Subcutaneous abdominal adipose tissue (tissue), 5 donors: Measurements from ENCODE around the gene FNDC4.

Source experiments
- H3K27ac ChIP-seq: one replicate; pipeline ENCODE4 v1.7.0; 2013; ENCODE audit warnings: low read depth, mild to moderate bottlenecking, inconsistent platforms, low read length, moderate library complexity
- H3K27me3 ChIP-seq, 5 donors: one replicate each; pipeline ENCODE4 v1.7.0; 2013; ENCODE audit warnings: low read length in 5 of 5, inconsistent platforms in 1 of 5; ENCODE audit not compliant: control insufficient read depth in 5 of 5, insufficient read depth in 4 of 5
- H3K36me3 ChIP-seq, 5 donors: one replicate each; pipeline ENCODE4 v1.7.0; 2013; ENCODE audit warnings: low read length in 5 of 5; ENCODE audit not compliant: control insufficient read depth in 5 of 5, insufficient read depth in 5 of 5
- H3K4me1 ChIP-seq, 5 donors: one replicate each; pipeline ENCODE4 v1.7.0; 2013; ENCODE audit warnings: low read length in 5 of 5, mild to moderate bottlenecking in 3 of 5, moderate library complexity in 1 of 5; ENCODE audit not compliant: control insufficient read depth in 5 of 5, insufficient read depth in 5 of 5
- H3K4me3 ChIP-seq, 5 donors: one replicate each; pipeline ENCODE4 v1.7.0; 2013; ENCODE audit warnings: low read length in 5 of 5, low read depth in 1 of 5
- H3K9ac ChIP-seq, 5 donors: one replicate each; pipeline ENCODE4 v1.7.0; 2013; ENCODE audit warnings: low read length in 5 of 5, mild to moderate bottlenecking in 4 of 5, moderate library complexity in 3 of 5
- H3K9me3 ChIP-seq, 5 donors: one replicate each; pipeline ENCODE4 v1.7.0; 2013; ENCODE audit warnings: low read length in 5 of 5; ENCODE audit not compliant: control insufficient read depth in 5 of 5
- donor health status: healthy.
- donor health status: healthy.
- donor health status: healthy.
- donor health status: healthy.
- donor health status: healthy.

The FNDC4 gene

GRCh38 chr2:27518113-27518781 is 23.2 kb upstream of the FNDC4 start:
- Histone ChIP-seq H3K36me3 (no peaks in the 10 kb centered on the region), H3K9ac (no peak overlapping the region), H3K9me3 (no peaks in the 10 kb centered on the region), H3K4me3 (no peak overlapping the region), H3K27ac (no peak overlapping the region), H3K27me3 (no peaks in the 10 kb centered on the region), H3K4me1 (no peaks in the 10 kb centered on the region)

- no peaks in the 10 kb centered on the region for H3K36me3 ChIP-seq
- no peak overlapping the region for H3K9ac ChIP-seq
- no peaks in the 10 kb centered on the region for H3K4me1 ChIP-seq
- no peak overlapping the region for H3K4me3 ChIP-seq
- no peaks in the 10 kb centered on the region for H3K9me3 ChIP-seq
- no peak overlapping the region for H3K27ac ChIP-seq
- no peaks in the 10 kb centered on the region for H3K27me3 ChIP-seq
Measured at GRCh38 chr2:27509326-27509725, 14.3 kb upstream of the FNDC4 start.

- no peak overlapping the region for H3K9ac ChIP-seq
- H3K4me1 ChIP-seq = no peaks in the 10 kb centered on the region
- no peaks in the 10 kb centered on the region for H3K27me3 ChIP-seq
- H3K27ac ChIP-seq = no peak overlapping the region
- no peaks in the 10 kb centered on the region for H3K36me3 ChIP-seq
- H3K4me3 ChIP-seq = no peak overlapping the region
- no peaks in the 10 kb centered on the region for H3K9me3 ChIP-seq
Measured at GRCh38 chr2:27507293-27507692, 12.3 kb upstream of the FNDC4 start.

- Histone ChIP-seq H3K9ac (no peak overlapping the region), H3K4me1 (no peaks in the 10 kb centered on the region), H3K27ac (no peak overlapping the region), H3K27me3 (no peaks in the 10 kb centered on the region), H3K36me3 (no peaks in the 10 kb centered on the region), H3K9me3 (no peaks in the 10 kb centered on the region), H3K4me3 (no peak overlapping the region)
Measured at GRCh38 chr2:27506587-27506986, 11.6 kb upstream of the FNDC4 start.

GRCh38 chr2:27502142-27502541 is 7.1 kb upstream of the FNDC4 start:
- no peaks in the 10 kb centered on the region for H3K4me1 ChIP-seq
- H3K9ac ChIP-seq = no peak overlapping the region
- peaks cover 0 to under 1% (median 0%) of the 10 kb centered on the region in 5 donors for H3K27me3 ChIP-seq
- no peak overlapping the region for H3K4me3 ChIP-seq
- no peaks in the 10 kb centered on the region for H3K36me3 ChIP-seq
- H3K27ac ChIP-seq = no peak overlapping the region
- no peaks in the 10 kb centered on the region for H3K9me3 ChIP-seq

GRCh38 chr2:27501042-27501441 is 6.0 kb upstream of the FNDC4 start:
- no peak overlapping the region for H3K27ac ChIP-seq
- H3K36me3 ChIP-seq = no peaks in the 10 kb centered on the region
- no peaks in the 10 kb centered on the region for H3K9me3 ChIP-seq
- no peaks in the 10 kb centered on the region for H3K4me1 ChIP-seq
- H3K27me3 ChIP-seq = peaks cover 0 to 6% (median 0%) of the 10 kb centered on the region in 5 donors
- H3K9ac ChIP-seq = no peak overlapping the region
- H3K4me3 ChIP-seq = no peak overlapping the region

- Histone ChIP-seq H3K9me3 (no peaks in the 10 kb centered on the region), H3K4me3 (no peak overlapping the region), H3K9ac (no peak overlapping the region), H3K36me3 (no peaks in the 10 kb centered on the region), H3K27ac (no peak overlapping the region), H3K4me1 (peaks cover 0 to 14% (median 11%) of the 10 kb centered on the region in 5 donors), H3K27me3 (peaks cover 0 to 10% (median 0%) of the 10 kb centered on the region in 5 donors)
Measured at GRCh38 chr2:27498975-27499374, 4.0 kb upstream of the FNDC4 start.

GRCh38 chr2:27497288-27497627 is 2.3 kb upstream of the FNDC4 start:
- Histone ChIP-seq H3K9me3 (no peaks in the 10 kb centered on the region), H3K36me3 (peaks cover 0 to 8% (median 2%) of the 10 kb centered on the region in 5 donors), H3K27ac (no peak overlapping the region), H3K9ac (no peak overlapping the region), H3K4me1 (peaks cover 3 to 20% (median 15%) of the 10 kb centered on the region in 5 donors), H3K27me3 (peaks cover 0 to 10% (median 0%) of the 10 kb centered on the region in 5 donors), H3K4me3 (no peak overlapping the region)

GRCh38 chr2:27496357-27497287 is 1.6 kb upstream of the FNDC4 start, which contains the start of gene GCKR:
GCKR (plus strand) TSS chr2:27496839; CDS start chr2:27496905, 66 bp downstream.
- Histone ChIP-seq H3K9me3 (no peaks in the 10 kb centered on the region), H3K4me3 (no peak within 1 kb of the TSS), H3K27me3 (peaks cover 0 to 10% (median 0%) of the 10 kb centered on the region in 5 donors), H3K4me1 (peaks cover 3 to 20% (median 15%) of the 10 kb centered on the region in 5 donors), H3K27ac (no peak within 1 kb of the TSS), H3K9ac (peak within 1 kb of the TSS in 1 of 5 donors; percentile 85), H3K36me3 (peaks cover 0 to 15% (median 8%) of the 10 kb centered on the region in 5 donors)

GRCh38 chr2:27495840-27496356 is 898 bp upstream of the FNDC4 start:
- H3K36me3 ChIP-seq = peaks cover 0 to 17% (median 8%) of the 10 kb centered on the region in 5 donors
- H3K4me1 ChIP-seq = peaks cover 3 to 20% (median 15%) of the 10 kb centered on the region in 5 donors
- no peak overlapping the region for H3K4me3 ChIP-seq
- no peaks in the 10 kb centered on the region for H3K9me3 ChIP-seq
- H3K9ac ChIP-seq = peak overlapping the region in 1 of 5 donors; percentile 85
- H3K27me3 ChIP-seq = peaks cover 0 to 10% (median 0%) of the 10 kb centered on the region in 5 donors
- H3K27ac ChIP-seq = no peak overlapping the region
